MG63 (cell line): Measurements from ENCODE around the gene CYSTM1. TPM values are rescaled to one million over a fixed set of nuclear protein-coding genes. Genes with fewer than 3 reads are reported as not detected.

ENCODE experiments used
- DNase-seq: peaks from one replicate; pipeline ENCODE4 v3.0.0-alpha.2; 2020
- H3K27me3 ChIP-seq: fragments of 250-450 bp; sonication (Bioruptor Pico); 2 replicates; pipeline ENCODE4 v1.5.1; 2020; ENCODE audit warnings: mild to moderate bottlenecking, moderate library complexity
- H3K36me3 ChIP-seq: fragments of 250-450 bp; sonication (Bioruptor Pico); 2 replicates; pipeline ENCODE4 v1.5.1; 2020; ENCODE audit warnings: mild to moderate bottlenecking, moderate library complexity
- H3K4me3 ChIP-seq: fragments of 250-450 bp; sonication (Bioruptor Pico); 2 replicates; pipeline ENCODE4 v1.5.1; 2020; ENCODE audit warnings: mild to moderate bottlenecking, moderate library complexity
- H3K9me3 ChIP-seq: fragments of 250-450 bp; sonication (Bioruptor Pico); 2 replicates; pipeline ENCODE4 v1.5.1; 2020; ENCODE audit warnings: mild to moderate bottlenecking, moderate library complexity
- total RNA-seq: library from RNA; depleted of rRNA; stranded (reverse); fragments of >200 nt; shearing (Covaris generic); gene quantifications from 2 replicates; pipeline ENCODE4 v1.2.3, GENCODE V29; 2014; ENCODE audit warnings: low replicate concordance; rRNA removed

Gene CYSTM1
- total RNA-seq, 1 experiment from 2014 or later, result 29.4 TPM

DNA sequence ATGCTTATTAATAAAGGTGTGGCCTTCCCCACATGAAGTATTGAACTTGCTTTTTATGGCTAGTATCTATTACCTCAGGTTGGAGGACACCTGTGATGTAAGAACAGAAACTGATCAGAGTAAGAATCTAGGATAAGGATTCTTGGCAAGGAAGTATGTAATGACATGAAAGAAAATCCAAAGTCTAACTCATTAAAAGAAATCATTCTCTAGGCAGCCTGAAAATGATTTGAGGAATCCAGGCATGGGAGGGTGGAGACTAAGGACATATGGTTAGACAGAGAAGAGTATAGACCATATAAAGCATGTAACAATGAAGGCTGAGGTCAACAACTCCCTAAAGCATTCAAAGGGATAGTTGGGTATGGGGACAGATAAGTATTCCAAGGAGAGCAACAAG, 95.0 kb downstream of the CYSTM1 start:
- Histone ChIP-seq H3K4me3 (no peak overlapping the region), H3K27me3 (no peaks in the 10 kb centered on the region), H3K36me3 (peaks cover 14% of the 10 kb centered on the region), H3K9me3 (no peaks in the 10 kb centered on the region)
- DNase-seq, result no peak

DNA sequence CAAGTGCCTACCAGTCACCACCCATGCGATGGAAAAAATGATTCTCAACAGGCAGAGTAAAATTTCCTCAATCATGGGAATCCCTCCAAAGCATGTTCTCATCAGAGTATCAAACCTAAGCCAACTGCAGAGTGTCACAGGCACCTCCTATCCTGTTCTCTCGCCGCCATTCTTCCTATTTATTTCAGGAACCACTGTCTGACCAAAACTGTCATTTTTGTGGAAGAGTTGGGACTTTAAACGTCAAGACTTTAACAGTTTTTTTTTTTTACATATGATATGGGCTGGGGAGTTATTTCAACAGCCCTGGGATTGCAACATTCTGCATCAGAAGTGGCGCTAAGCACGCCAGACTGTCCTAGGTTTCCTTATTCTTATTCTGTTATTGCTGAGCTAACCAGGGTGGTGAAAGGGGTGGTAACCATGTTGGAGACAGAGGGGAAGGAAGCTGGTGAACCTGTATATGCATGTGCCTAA, 98.5 kb downstream of the CYSTM1 start:
- H3K9me3 ChIP-seq, result peaks cover 9% of the 10 kb centered on the region
- no peaks in the 10 kb centered on the region for H3K27me3 ChIP-seq
- no peak for DNase-seq
- no peak overlapping the region for H3K4me3 ChIP-seq
- peaks cover 37% of the 10 kb centered on the region for H3K36me3 ChIP-seq

DNA sequence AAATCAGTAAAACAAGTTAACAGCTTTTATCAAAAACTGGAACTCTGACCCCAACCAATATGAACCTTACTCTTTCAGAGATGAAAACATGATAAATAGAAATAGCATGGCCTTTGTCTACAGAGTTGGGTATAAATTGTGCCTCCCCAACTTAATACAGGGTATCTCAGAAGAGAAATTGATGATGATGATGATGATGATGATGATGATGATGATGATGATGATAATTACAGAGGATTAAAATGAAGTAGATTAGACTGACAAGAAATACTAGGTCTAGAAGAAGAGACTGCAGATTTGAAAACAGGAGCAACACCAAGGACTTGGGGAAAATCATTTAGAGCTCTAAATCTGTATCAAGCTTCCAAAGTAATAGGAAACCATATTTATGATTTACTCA, 100.8 kb downstream of the CYSTM1 start:
- no peak for DNase-seq
- H3K4me3 ChIP-seq, result no peak overlapping the region
- H3K9me3 ChIP-seq, result peaks cover 9% of the 10 kb centered on the region
- peaks cover 45% of the 10 kb centered on the region for H3K36me3 ChIP-seq
- no peaks in the 10 kb centered on the region for H3K27me3 ChIP-seq

DNA sequence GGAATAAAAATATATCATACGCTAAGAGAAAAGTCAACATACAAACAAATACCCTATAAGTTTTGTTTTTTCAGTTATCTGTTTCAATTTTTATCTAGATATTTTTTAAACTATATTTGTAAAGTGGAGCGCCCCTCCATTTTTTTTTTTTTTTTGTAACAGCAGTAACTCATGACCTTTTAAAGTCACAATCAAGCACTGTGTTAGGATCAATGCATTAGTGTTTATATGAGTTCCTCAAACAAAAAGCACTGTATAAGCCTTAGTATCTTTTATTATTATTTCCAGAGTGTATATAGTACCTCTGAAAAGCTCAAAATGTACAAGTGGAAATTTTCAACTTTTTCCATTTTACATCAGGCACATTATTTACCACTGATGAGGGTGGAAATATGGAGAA, 107.3 kb downstream of the CYSTM1 start:
- H3K27me3 ChIP-seq, result no peaks in the 10 kb centered on the region
- H3K4me3 ChIP-seq, result no peak overlapping the region
- no peak for DNase-seq

DNA sequence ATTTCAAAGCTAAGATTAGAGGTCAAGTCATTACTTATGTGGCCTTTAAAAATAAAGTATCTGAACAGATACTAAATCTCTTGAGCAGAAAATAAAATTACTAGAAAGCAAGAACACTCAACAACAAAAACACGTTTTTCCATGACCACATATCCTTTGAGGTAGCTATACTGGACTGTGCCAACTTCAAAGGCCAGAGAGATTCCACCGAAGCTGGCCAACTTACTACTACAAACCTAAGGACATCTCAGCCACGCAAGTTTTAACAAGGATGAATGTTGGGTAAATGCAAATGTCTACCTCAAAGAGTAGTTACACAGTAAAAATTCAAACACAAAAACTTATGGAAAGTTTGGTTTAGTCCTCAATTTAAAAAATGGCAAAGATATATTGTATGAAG, 109.0 kb downstream of the CYSTM1 start:
- Histone ChIP-seq H3K9me3 (no peaks in the 10 kb centered on the region), H3K27me3 (no peaks in the 10 kb centered on the region), H3K4me3 (no peak overlapping the region), H3K36me3 (peaks cover 15% of the 10 kb centered on the region)
- no peak for DNase-seq

More for the DNA sequence above, 107.3 kb downstream of the CYSTM1 start:
- Histone ChIP-seq H3K9me3 (peaks cover 9% of the 10 kb centered on the region), H3K36me3 (peaks cover 31% of the 10 kb centered on the region)

DNA sequence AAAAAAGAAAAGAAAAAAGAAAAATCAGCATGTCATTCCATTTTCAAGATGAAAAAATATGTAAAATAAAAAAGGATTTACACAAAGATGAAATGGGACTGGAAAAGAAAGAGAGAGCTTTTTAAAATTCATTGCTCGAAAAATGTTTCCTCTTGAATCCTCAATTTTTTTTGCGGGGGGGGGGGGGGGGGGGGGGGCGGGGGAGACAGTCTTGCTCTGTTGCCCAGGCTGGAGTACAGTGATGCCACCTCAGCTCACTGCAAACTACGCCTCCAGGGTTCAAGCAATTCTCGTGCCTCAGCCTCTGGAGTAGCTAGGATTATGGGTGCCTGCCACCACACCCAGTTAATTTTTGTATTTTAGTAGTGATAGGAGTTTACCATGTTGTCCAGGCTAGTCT, 111.4 kb downstream of the CYSTM1 start:
- Histone ChIP-seq H3K4me3 (no peak overlapping the region), H3K36me3 (peaks cover 1% of the 10 kb centered on the region; the same call in 1 of the 2 replicates), H3K27me3 (no peaks in the 10 kb centered on the region), H3K9me3 (no peaks in the 10 kb centered on the region)
- DNase-seq, result no peak

DNA sequence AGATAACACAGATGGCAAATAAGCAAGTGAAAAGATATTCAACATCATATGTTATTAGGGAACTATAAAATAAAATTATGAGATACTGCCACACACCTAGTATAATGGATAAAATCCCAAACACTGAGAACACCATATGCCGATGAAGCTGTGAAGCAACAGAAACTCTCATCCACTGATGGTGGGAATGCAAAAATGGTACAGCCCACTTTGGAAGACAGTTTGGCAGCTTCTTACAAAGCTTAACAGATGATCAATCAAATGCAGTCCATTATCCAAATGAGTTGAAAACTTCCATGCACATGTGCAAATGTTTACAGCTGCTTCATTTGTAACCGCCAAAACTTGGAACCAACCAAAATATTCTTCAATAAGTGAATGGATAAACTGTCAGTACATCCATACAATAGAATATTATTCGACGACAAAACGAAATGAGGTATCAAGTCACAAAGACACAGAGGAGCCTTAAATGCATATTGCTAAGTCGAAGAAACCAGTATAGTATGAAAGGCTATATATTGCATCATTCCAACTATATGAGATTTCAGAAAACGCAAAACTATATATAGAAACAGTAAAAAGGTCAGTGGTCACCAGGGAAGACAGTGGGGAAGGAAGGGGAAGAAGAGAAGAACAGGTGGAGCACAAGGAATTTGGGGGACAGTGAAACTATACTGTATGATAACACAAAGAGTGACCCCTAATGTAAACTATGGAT, 113.0 kb downstream of the CYSTM1 start:
- H3K27me3 ChIP-seq, result no peaks in the 10 kb centered on the region
- DNase-seq, result no peak
- no peaks in the 10 kb centered on the region; the same call in 1 of the 2 replicates for H3K36me3 ChIP-seq
- H3K4me3 ChIP-seq, result no peak overlapping the region
- no peaks in the 10 kb centered on the region for H3K9me3 ChIP-seq

DNA sequence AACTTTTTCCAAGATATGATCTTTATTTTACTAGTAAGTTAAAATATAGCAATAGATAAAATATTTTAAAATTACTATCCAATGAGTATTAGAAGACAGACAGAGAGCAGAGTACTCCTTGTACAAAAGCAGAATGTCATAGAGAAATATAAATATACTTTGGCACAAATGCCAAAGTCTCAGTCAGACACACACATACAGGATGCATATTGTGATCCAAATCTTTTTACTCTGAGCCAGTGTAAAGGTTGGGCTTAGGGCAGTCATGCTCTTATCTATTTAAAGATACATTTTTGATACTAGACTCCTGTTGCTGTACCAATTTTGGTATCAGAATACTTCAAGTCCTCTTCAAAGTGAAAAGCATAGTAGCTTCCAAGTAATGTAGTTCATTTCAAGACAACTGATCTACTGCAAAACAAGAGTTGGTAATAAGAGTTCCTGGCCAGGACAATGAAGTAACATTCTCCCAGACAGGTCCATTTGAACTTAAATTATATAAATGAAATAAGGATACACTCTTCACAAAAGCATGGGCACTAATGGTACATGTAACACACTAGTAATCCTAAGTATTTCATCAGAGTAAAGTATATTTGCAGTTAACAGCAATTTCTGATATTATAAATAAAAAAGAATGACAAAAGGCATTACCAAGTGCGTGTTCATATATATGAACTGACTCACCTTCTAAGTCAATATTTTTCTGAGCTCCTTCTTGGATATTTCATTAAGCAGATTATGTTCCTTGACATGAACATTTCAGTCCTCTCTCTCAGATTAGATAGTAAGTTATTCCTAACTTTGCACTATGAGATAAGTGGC, 117.4 kb downstream of the CYSTM1 start:
- H3K9me3 ChIP-seq, result no peaks in the 10 kb centered on the region
- H3K36me3 ChIP-seq, result peaks cover 5% of the 10 kb centered on the region
- no peaks in the 10 kb centered on the region for H3K27me3 ChIP-seq
- DNase-seq, result no peak
- no peak overlapping the region for H3K4me3 ChIP-seq

Other genes starting within 250 kb of the CYSTM1 start
- gene NRG2, start 131.9 kb upstream of the CYSTM1 start, total RNA-seq, result 0.94 and 2.8 TPM in 2 replicates
- gene PURA, start 61.1 kb upstream of the CYSTM1 start, total RNA-seq, result 6.9 and 15.8 TPM in 2 replicates
- gene IGIP, start 49.3 kb upstream of the CYSTM1 start, total RNA-seq, result 1.4 TPM in 2 replicates
- gene PFDN1, start 127.9 kb downstream of the CYSTM1 start, total RNA-seq, result 240 and 304 TPM in 2 replicates
- 27.9 and 40.0 TPM in 2 replicates for gene HBEGF, start 171.4 kb downstream of the CYSTM1 start, total RNA-seq
- gene SLC4A9, start 185.0 kb downstream of the CYSTM1 start, total RNA-seq, result not detected in 2 replicates
- gene ANKHD1, start 226.6 kb downstream of the CYSTM1 start, total RNA-seq, result 38.6 and 72.6 TPM in 2 replicates